HG03520 (cell line): Measurements from ENCODE around the gene TEK.

Experiments
- ATAC-seq: cut with Tn5 transposase; IDR thresholded peaks from one replicate; pipeline ENCODE4 v1.9.1; 2021; ENCODE audit warnings: mild to moderate bottlenecking, moderate library complexity; ENCODE audit not compliant: unreplicated experiment

The TEK gene

GRCh38 chr9:27176971-27177370 lies 67.9 kb downstream of the TEK start:
- ATAC-seq: no peak

GRCh38 chr9:27179245-27179865 lies 70.3 kb downstream of the TEK start:
- no peak for ATAC-seq

GRCh38 chr9:27181381-27181780 lies 72.4 kb downstream of the TEK start:
- ATAC-seq: no peak

GRCh38 chr9:27182421-27182820 lies 73.4 kb downstream of the TEK start:
- no peak for ATAC-seq

GRCh38 chr9:27183131-27183530 lies 74.1 kb downstream of the TEK start:
- ATAC-seq: no peak

GRCh38 chr9:27183701-27184100 lies 74.7 kb downstream of the TEK start:
- no peak for ATAC-seq

- no peak for ATAC-seq
Observed at GRCh38 chr9:27184556-27185351, 75.7 kb downstream of the TEK start.

- no peak for ATAC-seq
Observed at GRCh38 chr9:27188426-27188825, 79.4 kb downstream of the TEK start.

GRCh38 chr9:27189426-27189825 lies 80.4 kb downstream of the TEK start:
- no peak for ATAC-seq

- no peak for ATAC-seq
Observed at GRCh38 chr9:27192291-27192960, 83.4 kb downstream of the TEK start.

GRCh38 chr9:27193886-27194285 lies 84.9 kb downstream of the TEK start:
- no peak for ATAC-seq

- ATAC-seq: no peak
Observed at GRCh38 chr9:27194401-27195091, 85.5 kb downstream of the TEK start.

GRCh38 chr9:27195191-27195590 lies 86.2 kb downstream of the TEK start:
- ATAC-seq: no peak

- no peak for ATAC-seq
Observed at GRCh38 chr9:27196383-27196782, 87.4 kb downstream of the TEK start.

GRCh38 chr9:27198190-27198589 lies 89.2 kb downstream of the TEK start:
- ATAC-seq: no peak

- no peak for ATAC-seq
Observed at GRCh38 chr9:27202056-27202455, 93.0 kb downstream of the TEK start.

GRCh38 chr9:27203783-27204182 lies 94.8 kb downstream of the TEK start:
- ATAC-seq: no peak

GRCh38 chr9:27204578-27204977 lies 95.6 kb downstream of the TEK start:
- no peak for ATAC-seq

- ATAC-seq: no peak
Observed at GRCh38 chr9:27205198-27205597, 96.2 kb downstream of the TEK start.

GRCh38 chr9:27206041-27206440 lies 97.0 kb downstream of the TEK start:
- no peak for ATAC-seq

- no peak for ATAC-seq
Observed at GRCh38 chr9:27209034-27209433, 100.0 kb downstream of the TEK start.
